Cardiac septum (tissue), 1 donor: ENCODE measurements around the gene LOC128125822.
"Not testable (repeated sequence)": the region's sequence is repeated elsewhere in the genome, so short reads cannot be mapped to it uniquely, and the experiment has no call there.

Experiments
- DNase-seq: peaks from one replicate; pipeline ENCODE4 v3.0.0-alpha.2; 2020; ENCODE audit warnings: low spot score
- intact Hi-C: fragments of 100-400 bp; cut with DNase I; formaldehyde crosslinking; loops from one replicate; pipeline ENCODE4 v1.14.0; 2022
- donor health status: DM: no; HTN: no; CAD: no.

Gene LOC128125822

GRCh38 chr6:63572044-63572746 is at the start of gene LOC128125822, which contains the start of gene PTP4A1:
Gene LOC128125822, plus strand, starts transcription at chr6:63572480.
Gene PTP4A1, plus strand, starts transcription at chr6:63572480. Its CDS starts 4,401 bp downstream, at chr6:63576881.
- intact Hi-C loops, result loop anchor here (2.0 to 10.0 kb wide), 2 partner anchors 63 to 217 kb away; partner anchors contain the start of gene PHF3
- DNase-seq, result peak; percentile 99

GRCh38 chr6:63522911-63523287 is 49.4 kb upstream of the LOC128125822 start:
- DNase-seq, intact Hi-C loops: not testable (repeated sequence)

GRCh38 chr6:63523630-63524029 is 48.6 kb upstream of the LOC128125822 start:
- intact Hi-C loops, result no loop called here

GRCh38 chr6:63525186-63525878 is 46.9 kb upstream of the LOC128125822 start:
- DNase-seq, result no peak
- intact Hi-C loops, result no loop called here

More at GRCh38 chr6:63523630-63524029, 48.6 kb upstream of the LOC128125822 start:
- DNase-seq, result no peak

GRCh38 chr6:63526931-63527330 is 45.3 kb upstream of the LOC128125822 start:
- no peak for DNase-seq
- intact Hi-C loops, result no loop called here

- intact Hi-C loops, result no loop called here
- no peak for DNase-seq
Observed at GRCh38 chr6:63527658-63528514, 44.4 kb upstream of the LOC128125822 start.

- intact Hi-C loops, result no loop called here
- DNase-seq, result no peak
Observed at GRCh38 chr6:63529498-63529897, 42.8 kb upstream of the LOC128125822 start.

- DNase-seq, result no peak
- intact Hi-C loops, result no loop called here
Observed at GRCh38 chr6:63530182-63530581, 42.1 kb upstream of the LOC128125822 start.

GRCh38 chr6:63530991-63531390 is 41.3 kb upstream of the LOC128125822 start:
- no peak for DNase-seq
- intact Hi-C loops, result no loop called here

GRCh38 chr6:63533026-63533425 is 39.3 kb upstream of the LOC128125822 start:
- intact Hi-C loops, result no loop called here
- no peak for DNase-seq

- intact Hi-C loops, result no loop called here
- DNase-seq, result no peak
Observed at GRCh38 chr6:63533952-63534351, 38.3 kb upstream of the LOC128125822 start.

- intact Hi-C loops, result no loop called here
- DNase-seq, result no peak
Observed at GRCh38 chr6:63537201-63537958, 34.9 kb upstream of the LOC128125822 start.

GRCh38 chr6:63537959-63538300 is 34.4 kb upstream of the LOC128125822 start:
- intact Hi-C loops, result no loop called here
- DNase-seq, result no peak

GRCh38 chr6:63538550-63538949 is 33.7 kb upstream of the LOC128125822 start:
- intact Hi-C loops, result no loop called here
- no peak for DNase-seq

GRCh38 chr6:63543001-63543400 is 29.3 kb upstream of the LOC128125822 start:
- intact Hi-C loops, result no loop called here

GRCh38 chr6:63543982-63544381 is 28.3 kb upstream of the LOC128125822 start:
- no peak for DNase-seq
- intact Hi-C loops, result no loop called here

More at GRCh38 chr6:63543001-63543400, 29.3 kb upstream of the LOC128125822 start:
- DNase-seq, result no peak

- intact Hi-C loops, result no loop called here
Observed at GRCh38 chr6:63546236-63546635, 26.0 kb upstream of the LOC128125822 start.

GRCh38 chr6:63546697-63547096 is 25.6 kb upstream of the LOC128125822 start:
- intact Hi-C loops, result no loop called here
- DNase-seq, result no peak

More at GRCh38 chr6:63546236-63546635, 26.0 kb upstream of the LOC128125822 start:
- no peak for DNase-seq

- intact Hi-C loops, result no loop called here
- no peak for DNase-seq
Observed at GRCh38 chr6:63549076-63549475, 23.2 kb upstream of the LOC128125822 start.
